Stimulated activated CD4-positive, alpha-beta T cell treated with anti-CD3 and anti-CD28 coated beads, Interleukin-12 subunit alpha, Interleukin-12 subunit beta, amount 100 ng/mL, for 48 hours (primary cell): ENCODE results near the gene HAUS2.
"Not testable (repeated sequence)": the region's sequence is repeated elsewhere in the genome, so short reads cannot be mapped to it uniquely, and the experiment has no call there.

ENCODE experiments used
- DNase-seq, 3 donors: peaks; one replicate each; pipeline ENCODE4 v3.0.0-alpha.2; 2020; ENCODE audit warnings: low read depth in 2 of 3, low spot score in 1 of 3

Gene HAUS2

DNA sequence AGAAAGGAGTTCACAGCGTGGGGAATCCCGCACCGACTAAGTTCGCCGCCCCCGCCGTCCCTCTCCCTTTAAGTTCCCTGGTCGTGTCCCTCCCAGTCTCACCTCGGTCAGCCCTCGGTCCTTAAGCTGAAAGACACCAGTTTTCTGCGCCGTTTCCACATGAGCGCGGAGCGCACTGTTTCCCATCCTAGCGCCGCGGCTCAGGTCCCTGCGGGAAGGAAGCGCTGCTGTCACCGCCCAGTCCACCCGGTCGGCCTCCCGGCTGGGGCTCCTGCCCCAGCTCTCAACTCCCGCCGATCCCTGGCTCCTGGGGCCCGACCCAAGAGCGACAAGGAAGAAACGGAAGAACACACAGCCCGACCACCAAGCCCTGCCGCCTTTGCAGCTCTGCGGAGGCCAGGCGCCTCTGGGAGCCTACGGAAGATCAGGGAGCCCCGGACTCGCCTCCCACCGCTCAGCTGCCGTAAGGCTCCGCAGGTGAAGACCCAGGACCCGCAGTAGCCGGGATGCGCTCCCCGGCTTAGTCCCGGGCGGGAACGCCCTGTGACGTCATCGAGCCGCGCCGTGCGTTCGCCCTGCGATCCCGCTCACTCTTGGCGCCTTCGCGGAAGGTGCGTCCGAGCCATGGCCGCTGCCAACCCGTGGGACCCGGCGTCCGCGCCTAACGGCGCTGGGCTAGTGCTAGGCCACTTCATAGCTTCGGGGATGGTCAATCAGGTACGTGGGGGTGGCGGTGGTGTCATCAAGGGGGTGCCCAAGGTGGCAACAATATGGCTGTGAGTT lies at the start of gene HAUS2, which contains the start of gene LRRC57:
Gene HAUS2, plus strand, starts transcription at position 590 of the 783 bp plus-strand sequence. Its CDS starts 35 bp downstream, at position 625.
Gene LRRC57, minus strand, starts transcription at position 545 of the 783 bp plus-strand sequence. Its CDS starts 359 bp downstream, at position 186.
- peak; percentile 75 to 88 (median 84) for DNase-seq

DNA sequence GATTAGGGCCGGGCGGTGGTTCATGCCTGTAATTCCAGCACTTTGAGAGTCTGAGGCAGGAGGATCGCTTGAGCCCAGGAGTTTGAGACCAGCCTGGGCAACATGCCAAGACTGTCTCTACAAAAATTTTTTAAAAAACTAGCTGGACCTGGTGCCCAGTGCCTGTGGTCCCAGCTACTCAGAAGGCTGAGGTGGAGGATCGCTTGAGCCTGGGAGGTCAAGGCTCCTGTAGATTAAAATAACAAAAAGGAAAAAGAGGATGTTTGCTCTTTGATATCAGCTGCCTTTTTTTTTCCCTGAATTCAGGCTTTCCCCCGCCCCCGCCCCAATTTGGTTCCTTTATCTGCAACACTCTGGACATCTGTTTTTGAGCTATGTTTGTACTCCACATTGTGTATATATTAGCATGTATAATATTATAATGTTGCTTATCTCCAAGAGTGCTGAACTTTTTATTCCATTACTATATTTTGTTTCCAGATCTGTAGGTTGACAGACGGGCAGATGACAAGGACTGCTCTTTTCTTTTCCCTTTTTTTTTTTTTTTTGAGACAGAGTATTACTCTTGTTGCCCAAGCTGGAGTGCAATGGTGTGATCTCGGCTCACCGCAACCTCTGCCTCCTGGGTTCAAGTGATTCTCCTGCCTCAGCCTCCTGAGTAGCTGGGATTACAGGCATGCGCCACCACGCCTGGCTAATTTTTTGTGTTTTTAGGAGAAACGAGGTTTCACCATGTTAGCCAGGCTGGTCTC lies 48.6 kb upstream of the HAUS2 start:
- DNase-seq, result no peak

- DNase-seq, result no peak
Measured at GRCh38 chr15:42502477-42502876, 46.2 kb upstream of the HAUS2 start.

- DNase-seq, result no peak
Measured at GRCh38 chr15:42503825-42504224, 44.8 kb upstream of the HAUS2 start.

DNA sequence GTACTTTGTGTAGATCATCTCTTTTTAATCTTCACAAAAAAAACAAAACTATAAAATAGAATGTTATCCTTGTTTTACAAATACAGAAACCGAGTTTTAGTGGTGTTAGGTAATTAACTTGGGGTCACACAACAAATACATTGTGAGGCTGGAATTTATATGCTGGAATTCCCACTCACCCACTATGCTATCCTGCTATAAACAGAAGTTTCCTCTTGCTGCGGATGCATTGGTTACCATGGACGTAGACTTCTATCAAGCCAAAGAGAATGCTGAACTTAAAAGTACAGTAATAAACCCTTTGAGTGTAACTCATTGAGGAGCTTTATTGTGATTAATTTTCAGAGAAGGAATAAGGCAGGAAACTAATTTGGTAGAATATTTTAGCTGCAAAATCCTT lies 44.0 kb upstream of the HAUS2 start:
- DNase-seq, result no peak

DNA sequence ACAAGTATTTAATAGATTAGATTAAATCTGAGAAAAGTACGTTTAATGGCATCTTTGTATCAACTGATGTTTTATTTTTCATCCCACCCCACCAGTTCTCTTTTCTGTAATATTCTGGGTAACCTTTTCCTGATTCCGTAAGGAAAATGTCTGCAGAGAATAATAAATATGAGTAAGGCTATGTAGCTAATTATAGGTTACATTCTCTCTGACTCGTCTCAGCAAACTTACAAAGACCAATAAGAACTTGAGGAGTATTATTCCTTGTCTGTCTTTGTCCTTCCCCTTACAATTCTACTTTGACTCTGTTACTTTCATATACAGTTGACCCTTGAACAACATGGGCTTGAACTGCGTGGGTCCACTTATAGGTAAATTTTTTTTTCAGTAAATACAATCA lies 41.1 kb upstream of the HAUS2 start:
- no peak for DNase-seq

DNA sequence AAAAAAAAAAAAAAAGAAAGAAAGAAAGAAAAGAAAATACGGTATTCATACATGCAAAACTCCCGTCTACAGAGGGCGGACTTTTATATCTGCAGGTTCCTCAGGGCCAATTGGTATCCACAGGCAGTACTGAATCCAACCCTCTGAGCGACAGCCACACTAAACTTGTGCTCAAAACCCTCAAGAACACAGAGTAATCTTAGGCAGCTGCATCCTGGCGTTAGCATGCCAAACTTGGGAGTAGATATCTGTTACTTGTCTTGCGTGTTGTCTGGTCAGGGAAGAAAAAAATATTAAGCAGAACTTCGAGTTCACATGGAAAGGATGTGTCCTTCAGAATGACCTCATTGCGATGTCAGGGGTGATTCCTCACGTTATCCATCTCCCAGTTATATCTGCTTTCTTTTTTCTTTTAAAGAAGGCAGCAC lies 40.4 kb upstream of the HAUS2 start:
- no peak for DNase-seq

GRCh38 chr15:42510258-42511006 lies 38.2 kb upstream of the HAUS2 start:
- DNase-seq, result no peak

GRCh38 chr15:42511007-42511391 lies 37.6 kb upstream of the HAUS2 start:
- no peak for DNase-seq

GRCh38 chr15:42523331-42523730 lies 25.3 kb upstream of the HAUS2 start:
- no peak for DNase-seq

DNA sequence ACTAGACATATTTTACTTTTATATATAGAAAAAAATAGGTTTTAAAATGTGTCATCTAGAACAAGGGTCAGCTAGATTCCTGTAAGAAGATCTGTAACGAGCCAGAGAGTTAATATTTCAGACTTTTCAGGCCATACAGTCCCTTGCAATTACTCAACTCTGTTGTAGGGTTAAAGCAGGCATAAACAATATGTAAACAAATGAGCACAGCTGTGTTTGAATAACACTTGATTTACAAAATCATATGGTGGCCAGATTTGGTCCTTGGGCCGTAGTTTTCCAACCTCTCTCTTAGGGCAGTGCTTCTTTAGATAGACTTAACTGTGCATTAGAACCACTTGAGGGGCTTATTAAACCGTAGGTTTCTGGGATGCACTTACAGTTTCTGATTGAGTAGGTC lies 19.7 kb upstream of the HAUS2 start:
- no peak for DNase-seq

GRCh38 chr15:42533246-42533645 lies 15.4 kb upstream of the HAUS2 start:
- DNase-seq, result no peak

DNA sequence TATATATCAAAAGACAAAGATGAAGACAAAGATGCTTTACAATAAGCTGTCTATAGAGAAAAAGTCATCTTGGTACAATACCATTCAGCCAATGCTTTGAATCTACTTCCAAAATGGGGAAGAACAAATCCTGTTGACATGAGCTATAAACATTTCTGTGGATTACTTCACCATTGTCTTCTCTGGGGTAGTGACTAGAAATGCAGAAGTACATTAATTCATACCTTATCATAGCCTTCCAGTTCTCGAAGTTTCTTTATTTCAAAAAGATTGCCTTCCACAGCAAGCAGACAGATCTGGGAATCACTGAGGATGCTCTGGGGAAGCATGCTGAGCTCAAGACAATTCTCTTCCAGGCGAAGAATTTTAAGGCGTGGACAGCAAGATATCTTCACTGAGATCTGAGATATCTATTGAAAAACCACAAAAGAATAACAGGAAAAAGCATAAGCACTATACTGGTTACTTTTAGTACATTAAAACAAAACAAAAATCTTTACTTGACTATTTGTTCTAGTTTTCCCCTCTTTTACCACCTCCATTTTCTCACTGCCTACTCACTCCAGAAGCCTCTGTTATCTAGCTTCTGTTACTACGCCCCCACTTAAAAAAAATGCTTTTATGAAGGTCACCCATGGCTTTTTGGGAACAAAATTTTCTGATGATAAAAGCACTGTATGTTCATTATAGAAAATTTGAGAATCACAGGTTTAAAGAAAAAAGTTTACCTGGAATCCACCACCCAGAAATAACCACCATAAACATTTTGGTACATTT lies 3.6 kb upstream of the HAUS2 start:
- no peak for DNase-seq

- DNase-seq, result no peak
Measured at GRCh38 chr15:42547918-42548248, 755 bp upstream of the HAUS2 start.

DNA sequence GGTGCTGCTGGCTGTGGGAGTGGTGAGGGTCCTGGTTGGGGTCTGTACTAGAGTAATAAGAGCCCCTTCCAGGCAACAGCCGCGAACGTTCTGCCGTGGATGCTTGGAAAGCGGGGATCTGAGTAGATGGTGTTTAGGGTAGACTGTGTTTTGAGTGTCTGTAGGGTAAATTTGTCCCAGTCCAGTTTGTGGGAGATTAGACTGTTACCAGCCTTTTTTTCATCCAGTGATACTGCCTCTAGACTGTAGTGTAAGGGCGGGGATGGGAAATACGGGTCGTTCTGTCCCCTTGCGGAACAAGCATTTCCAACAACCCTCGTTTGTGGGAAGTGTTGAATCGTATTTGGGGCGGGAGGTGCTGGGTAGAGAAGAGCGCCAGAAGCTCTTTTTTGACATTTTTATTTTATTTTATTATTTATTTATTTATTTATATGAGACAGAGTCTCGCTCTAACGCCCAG lies 424 bp downstream of the HAUS2 start:
- no peak for DNase-seq

DNA sequence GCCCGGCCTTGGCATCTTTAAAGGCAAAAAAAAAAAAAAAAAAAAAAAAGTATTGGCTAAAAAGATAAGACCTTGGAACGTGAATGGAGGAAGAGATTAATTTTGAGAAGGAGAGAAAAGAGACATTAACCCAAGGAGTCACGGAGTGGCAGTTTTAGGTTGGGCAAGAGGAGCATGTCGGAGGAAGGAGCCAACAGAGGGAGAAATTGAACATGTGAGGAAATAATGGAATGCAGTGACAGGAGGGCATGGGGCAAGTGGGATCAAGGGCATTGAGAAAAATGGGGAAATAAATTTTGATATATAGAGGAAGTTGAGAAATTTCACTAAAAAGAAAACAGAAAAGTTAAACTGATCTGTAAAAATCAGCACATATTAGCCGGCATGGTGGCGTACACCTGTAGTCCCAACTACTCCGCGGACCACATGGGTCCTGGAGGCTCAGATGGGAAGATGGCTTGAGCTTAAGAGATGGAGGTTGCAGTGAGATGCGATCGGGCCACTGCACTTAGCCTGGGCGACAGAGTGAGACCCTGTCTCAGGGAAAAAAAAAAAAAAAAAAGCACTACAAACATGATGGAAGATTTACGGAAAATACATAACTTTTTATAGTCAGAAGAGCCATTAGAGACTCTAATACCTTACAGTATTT lies 1.2 kb downstream of the HAUS2 start:
- DNase-seq, result no peak

GRCh38 chr15:42553554-42553953 lies 4.9 kb downstream of the HAUS2 start:
- DNase-seq, result no peak

GRCh38 chr15:42556550-42557207 lies 8.0 kb downstream of the HAUS2 start:
- not testable (repeated sequence) for DNase-seq

- DNase-seq, result no peak
Measured at GRCh38 chr15:42558739-42559138, 10.1 kb downstream of the HAUS2 start.
